ENCODE results near the gene ARL6IP6. TPM values are rescaled to one million over a fixed set of nuclear protein-coding genes. Genes with fewer than 3 reads are reported as not detected.
"Not testable (repeated sequence)": the region's sequence is repeated elsewhere in the genome, so short reads cannot be mapped to it uniquely, and the experiment has no call there.

The ARL6IP6 gene
- total RNA-seq, 1 experiment from 2014 or later: 41.4 TPM

DNA sequence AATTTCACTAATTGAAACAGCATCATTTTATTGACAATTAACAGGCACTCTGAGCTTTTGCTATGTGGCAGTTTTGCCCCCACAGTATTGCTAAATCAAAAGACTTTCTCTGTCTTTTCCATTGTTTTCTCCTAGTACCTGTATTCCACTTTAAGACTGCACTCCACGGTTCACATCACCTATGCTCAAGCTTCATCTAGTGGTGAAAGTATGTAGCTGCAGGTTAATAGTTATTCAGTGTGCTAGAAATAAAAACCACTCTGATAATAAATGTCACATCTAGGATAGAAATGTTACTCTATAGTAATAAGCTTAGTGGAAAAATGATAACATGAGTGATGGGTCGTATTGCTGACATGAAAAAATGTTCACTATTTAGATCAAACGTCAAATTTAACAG, 24.6 kb downstream of the ARL6IP6 start:
- no TSS peak for BruUV-seq (replicated peaks)
- Histone ChIP-seq H3K27me3 (replicated peaks; ENCODE audit: control insufficient read depth, insufficient read depth, low read length) (no peaks in the 10 kb centered on the region), H3K4me1 (no peaks in the 10 kb centered on the region), H3K9me3 (no peaks in the 10 kb centered on the region), H3K4me3 (ENCODE audit: low read depth, low read length) (no peak overlapping the region), H3K36me3 (ENCODE audit: control insufficient read depth, insufficient read depth, low read length) (peaks cover 4% of the 10 kb centered on the region)
- H3K4me1 Mint-ChIP-seq (ENCODE audit: low read depth, unreplicated experiment): no peaks in the 10 kb centered on the region
- no peak overlapping the region for H3K4me3 Mint-ChIP-seq (ENCODE audit: unreplicated experiment)
- H3K27me3 Mint-ChIP-seq (ENCODE audit: insufficient read depth, unreplicated experiment): no peaks in the 10 kb centered on the region
- no peak overlapping the region for H3K27ac Mint-ChIP-seq (ENCODE audit: unreplicated experiment)
- CTCF ChIA-PET: interaction anchor here (0.6 to 1.6 kb wide), 6 partner anchors 26 to 156 kb away, joined by 3 to 11 read pairs (median 3); partner anchors contain the start of gene PRPF40A
- H3K9me3 Mint-ChIP-seq (ENCODE audit: unreplicated experiment): no peaks in the 10 kb centered on the region
- H3K36me3 Mint-ChIP-seq (ENCODE audit: insufficient read depth, unreplicated experiment): peaks cover 18% of the 10 kb centered on the region
- POLR2A ChIA-PET: no interaction called here
- DNase-seq: peak in 1 of 2 experiments; percentile 13
- intact Hi-C loops (cut with micrococcal nuclease; ENCODE audit: unreplicated experiment): loop anchor here (5.0 kb wide), 2 partner anchors 551 to 566 kb away; partner anchors contain the start of gene STAM2
- TF ChIP-seq, protein P1, sequence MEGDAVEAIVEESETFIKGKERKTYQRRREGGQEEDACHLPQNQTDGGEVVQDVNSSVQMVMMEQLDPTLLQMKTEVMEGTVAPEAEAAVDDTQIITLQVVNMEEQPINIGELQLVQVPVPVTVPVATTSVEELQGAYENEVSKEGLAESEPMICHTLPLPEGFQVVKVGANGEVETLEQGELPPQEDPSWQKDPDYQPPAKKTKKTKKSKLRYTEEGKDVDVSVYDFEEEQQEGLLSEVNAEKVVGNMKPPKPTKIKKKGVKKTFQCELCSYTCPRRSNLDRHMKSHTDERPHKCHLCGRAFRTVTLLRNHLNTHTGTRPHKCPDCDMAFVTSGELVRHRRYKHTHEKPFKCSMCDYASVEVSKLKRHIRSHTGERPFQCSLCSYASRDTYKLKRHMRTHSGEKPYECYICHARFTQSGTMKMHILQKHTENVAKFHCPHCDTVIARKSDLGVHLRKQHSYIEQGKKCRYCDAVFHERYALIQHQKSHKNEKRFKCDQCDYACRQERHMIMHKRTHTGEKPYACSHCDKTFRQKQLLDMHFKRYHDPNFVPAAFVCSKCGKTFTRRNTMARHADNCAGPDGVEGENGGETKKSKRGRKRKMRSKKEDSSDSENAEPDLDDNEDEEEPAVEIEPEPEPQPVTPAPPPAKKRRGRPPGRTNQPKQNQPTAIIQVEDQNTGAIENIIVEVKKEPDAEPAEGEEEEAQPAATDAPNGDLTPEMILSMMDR (IDR thresholded peaks at IDR 0.05; ENCODE audit: insufficient read depth in 1 of 2, low read depth in 1 of 2, low read length in 1 of 2, severe bottlenecking in 1 of 2, unreplicated experiment in 1 of 2): peak; percentile 56 to 65

- H3K4me1 ChIP-seq; POLR2A ChIA-PET; H3K4me3 ChIP-seq (ENCODE audit: low read depth, low read length); intact Hi-C loops (cut with micrococcal nuclease; ENCODE audit: unreplicated experiment); DNase-seq; H3K4me1 Mint-ChIP-seq (ENCODE audit: low read depth, unreplicated experiment); H3K4me3 Mint-ChIP-seq (ENCODE audit: unreplicated experiment); BruUV-seq (replicated peaks); H3K27me3 ChIP-seq (replicated peaks; ENCODE audit: control insufficient read depth, insufficient read depth, low read length); CTCF ChIA-PET; H3K9me3 Mint-ChIP-seq (ENCODE audit: unreplicated experiment); H3K9me3 ChIP-seq; H3K27ac Mint-ChIP-seq (ENCODE audit: unreplicated experiment); H3K36me3 ChIP-seq (ENCODE audit: control insufficient read depth, insufficient read depth, low read length); H3K27me3 Mint-ChIP-seq (ENCODE audit: insufficient read depth, unreplicated experiment): not testable (repeated sequence)
- peaks cover 19% of the 10 kb centered on the region for H3K36me3 Mint-ChIP-seq (ENCODE audit: insufficient read depth, unreplicated experiment)
Measured at GRCh38 chr2:152747751-152748150, 29.3 kb downstream of the ARL6IP6 start.

DNA sequence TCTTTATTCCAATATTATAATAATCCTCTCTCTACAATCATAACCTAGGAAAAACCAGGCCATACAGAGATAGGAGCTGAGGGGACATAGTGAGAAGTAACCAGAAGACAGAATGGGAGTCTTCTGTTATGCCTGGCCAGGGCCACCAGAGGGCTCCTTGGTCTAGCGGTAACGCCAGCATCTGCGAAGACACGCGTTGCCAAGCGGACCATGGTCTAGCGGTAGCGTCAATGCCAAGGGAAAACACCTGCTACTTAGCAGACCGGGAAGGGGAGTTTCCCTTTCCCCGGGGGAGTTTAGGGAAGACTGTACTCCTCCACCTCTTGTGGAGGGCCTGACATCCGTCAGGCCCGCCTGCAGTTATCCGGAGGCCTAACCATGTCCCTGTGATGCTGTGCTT, 36.6 kb downstream of the ARL6IP6 start:
- Histone ChIP-seq H3K36me3 (ENCODE audit: control insufficient read depth, insufficient read depth, low read length) (peaks cover 2% of the 10 kb centered on the region; the same call in 1 of the 2 replicates), H3K9me3 (no peaks in the 10 kb centered on the region), H3K4me1 (no peaks in the 10 kb centered on the region), H3K27me3 (replicated peaks; ENCODE audit: control insufficient read depth, insufficient read depth, low read length) (no peaks in the 10 kb centered on the region), H3K4me3 (ENCODE audit: low read depth, low read length) (no peak overlapping the region)
- Mint-ChIP-seq H3K27me3 (ENCODE audit: insufficient read depth, unreplicated experiment) (no peaks in the 10 kb centered on the region), H3K36me3 (ENCODE audit: insufficient read depth, unreplicated experiment) (peaks cover 23% of the 10 kb centered on the region), H3K4me3 (ENCODE audit: unreplicated experiment) (no peak overlapping the region), H3K9me3 (ENCODE audit: unreplicated experiment) (no peaks in the 10 kb centered on the region), H3K4me1 (ENCODE audit: low read depth, unreplicated experiment) (no peaks in the 10 kb centered on the region), H3K27ac (ENCODE audit: unreplicated experiment) (no peak overlapping the region)
- DNase-seq: peak; percentile 32 to 40
- CTCF ChIA-PET: no interaction called here
- TF ChIP-seq, protein P1 (IDR thresholded peaks at IDR 0.05; ENCODE audit: insufficient read depth in 1 of 2, low read depth in 1 of 2, low read length in 1 of 2, severe bottlenecking in 1 of 2, unreplicated experiment in 1 of 2): peak in 1 of 2 experiments; percentile 39
- intact Hi-C loops (cut with micrococcal nuclease; ENCODE audit: unreplicated experiment): no loop called here
- no TSS peak for BruUV-seq (replicated peaks)
- POLR2A ChIA-PET: no interaction called here
